Activated effector memory CD4-positive, alpha-beta T cell treated with Interleukin-2 at 50 U/mL for 16 hours (primary cell): ENCODE data around the gene SOS1.
"Not testable (repeated sequence)": the region's sequence is repeated elsewhere in the genome, so short reads cannot be mapped to it uniquely, and the experiment has no call there.

Experiments used
- DNase-seq: peaks from one replicate; pipeline ENCODE4 v3.0.0-alpha.2; 2020

The SOS1 gene

GRCh38 chr2:39120771-39121522 lies at the start of gene SOS1:
SOS1 (minus strand) TSS chr2:39121051; CDS start chr2:39120422, 629 bp downstream.
- DNase-seq, result peak; percentile 93

- DNase-seq, result no peak
Observed at GRCh38 chr2:39164089-39164488, 43.2 kb upstream of the SOS1 start.

GRCh38 chr2:39160982-39161381 lies 40.1 kb upstream of the SOS1 start:
- no peak for DNase-seq

- DNase-seq, result no peak
Observed at GRCh38 chr2:39159283-39159682, 38.4 kb upstream of the SOS1 start.

GRCh38 chr2:39158351-39158750 lies 37.5 kb upstream of the SOS1 start:
- no peak for DNase-seq

GRCh38 chr2:39156846-39157245 lies 36.0 kb upstream of the SOS1 start:
- DNase-seq, result no peak

GRCh38 chr2:39156107-39156506 lies 35.3 kb upstream of the SOS1 start:
- DNase-seq, result no peak

GRCh38 chr2:39155573-39155972 lies 34.7 kb upstream of the SOS1 start:
- not testable (repeated sequence) for DNase-seq

- no peak for DNase-seq
Observed at GRCh38 chr2:39154944-39155343, 34.1 kb upstream of the SOS1 start.

GRCh38 chr2:39153312-39153711 lies 32.5 kb upstream of the SOS1 start:
- DNase-seq, result no peak

GRCh38 chr2:39152504-39152903 lies 31.7 kb upstream of the SOS1 start:
- no peak for DNase-seq

GRCh38 chr2:39150890-39151497 lies 30.1 kb upstream of the SOS1 start:
- DNase-seq, result no peak

GRCh38 chr2:39150102-39150562 lies 29.3 kb upstream of the SOS1 start:
- DNase-seq, result no peak

- no peak for DNase-seq
Observed at GRCh38 chr2:39146630-39147029, 25.8 kb upstream of the SOS1 start.

GRCh38 chr2:39145906-39146421 lies 25.1 kb upstream of the SOS1 start:
- DNase-seq, result no peak

- no peak for DNase-seq
Observed at GRCh38 chr2:39144416-39144815, 23.6 kb upstream of the SOS1 start.

- DNase-seq, result no peak
Observed at GRCh38 chr2:39142904-39143605, 22.2 kb upstream of the SOS1 start.

- DNase-seq, result peak; percentile 46
Observed at GRCh38 chr2:39141334-39142271, 20.8 kb upstream of the SOS1 start.

- not testable (repeated sequence) for DNase-seq
Observed at GRCh38 chr2:39140948-39141333, 20.1 kb upstream of the SOS1 start.

GRCh38 chr2:39140322-39140847 lies 19.5 kb upstream of the SOS1 start:
- no peak for DNase-seq

GRCh38 chr2:39139511-39140237 lies 18.8 kb upstream of the SOS1 start:
- no peak for DNase-seq

GRCh38 chr2:39138837-39139211 lies 18.0 kb upstream of the SOS1 start:
- DNase-seq, result no peak
